Middle frontal gyrus (tissue), 1 donor: ENCODE results near the gene NPBWR2.
"Not testable (repeated sequence)": the region's sequence is repeated elsewhere in the genome, so short reads cannot be mapped to it uniquely, and the experiment has no call there.

Experiments
- DNase-seq: peaks from one replicate; pipeline ENCODE4 v3.0.0-alpha.2; 2015; ENCODE audit warnings: low spot score; ENCODE audit errors: extremely low spot score

The NPBWR2 gene

GRCh38 chr20:64103871-64104666, 3.3 kb downstream of the NPBWR2 start:
- DNase-seq = no peak

GRCh38 chr20:64102647-64103354, 4.6 kb downstream of the NPBWR2 start:
- no peak for DNase-seq

DNA sequence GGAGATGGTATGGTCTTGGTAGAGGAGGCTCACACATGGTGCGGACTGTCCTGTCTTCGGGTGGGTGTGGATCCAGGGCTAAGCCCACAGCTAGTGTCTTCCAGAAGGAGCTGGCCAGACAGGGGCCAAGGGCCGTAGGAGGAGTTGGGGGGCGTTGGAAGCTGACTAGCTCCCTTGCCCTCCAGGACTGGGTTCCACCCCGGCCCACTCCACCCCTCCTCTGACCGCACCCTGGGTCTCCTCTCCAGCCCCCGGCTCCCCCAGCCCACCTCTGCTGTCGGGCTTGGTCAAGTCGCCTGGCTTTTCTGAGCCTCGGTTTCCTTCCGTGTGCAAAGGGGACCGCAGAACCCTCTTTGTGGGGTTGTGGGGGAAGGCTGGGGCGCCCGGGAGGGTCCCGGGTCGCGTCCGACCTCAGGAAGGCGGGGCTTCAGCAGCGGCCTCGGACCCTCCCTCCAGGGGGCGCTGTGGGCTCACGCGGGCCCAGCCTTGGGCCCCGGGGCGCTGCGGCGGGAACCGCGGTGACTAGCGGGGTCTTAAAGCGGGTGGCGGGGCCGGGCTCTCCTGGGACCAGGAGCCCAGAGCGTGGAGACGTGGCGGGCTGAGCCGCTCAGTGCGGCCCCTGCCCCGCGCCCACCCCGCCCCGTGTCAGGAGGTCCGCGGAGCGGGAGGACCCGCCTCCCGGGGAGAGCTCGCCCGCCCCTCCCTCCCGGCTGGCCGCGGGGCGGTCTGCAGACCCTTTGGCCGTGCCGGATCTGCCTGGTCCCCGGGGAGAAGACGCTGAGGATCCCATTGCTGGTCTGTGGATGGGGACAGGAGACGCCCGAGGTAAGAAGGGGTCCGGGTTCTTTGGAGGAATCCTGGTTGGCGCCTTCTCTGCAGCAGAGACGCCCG, 5.4 kb downstream of the NPBWR2 start:
- no peak for DNase-seq

DNA sequence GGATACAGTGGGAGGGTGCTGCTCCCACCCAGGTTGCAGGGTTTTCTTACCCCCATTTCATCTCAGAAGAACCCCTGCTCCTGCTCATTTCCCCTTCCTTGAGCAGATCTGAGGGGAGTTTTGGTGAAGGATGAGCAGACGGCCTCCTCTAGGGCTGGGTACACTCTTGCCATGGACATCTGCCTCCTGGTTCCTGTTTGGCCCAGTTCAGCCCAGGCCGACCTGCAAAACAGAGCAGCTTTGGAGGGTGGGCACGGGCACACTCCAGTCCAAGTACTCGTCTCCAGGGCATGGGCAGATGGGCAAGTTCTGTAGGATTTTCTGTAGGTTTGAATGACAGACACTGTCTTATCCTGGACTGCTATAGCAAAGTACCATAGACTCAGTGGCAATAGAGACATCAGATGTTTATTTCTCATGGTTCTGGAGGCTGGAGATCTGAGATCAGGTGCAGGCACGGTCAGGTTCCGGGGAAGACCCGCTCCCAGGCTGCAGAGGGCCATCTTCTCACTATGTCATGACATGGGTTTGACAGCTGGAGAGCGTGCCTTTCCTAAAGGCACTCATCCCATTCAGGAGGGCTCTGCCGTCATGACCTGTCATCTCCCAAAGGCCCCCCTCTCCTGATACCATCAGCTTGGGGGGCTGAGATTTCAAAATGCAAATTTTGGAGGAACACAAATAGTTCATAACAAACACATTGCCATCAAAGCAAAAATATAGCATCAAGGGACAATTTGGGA, 6.2 kb downstream of the NPBWR2 start:
- no peak for DNase-seq

GRCh38 chr20:64100566-64100888, 6.8 kb downstream of the NPBWR2 start:
- no peak for DNase-seq

DNA sequence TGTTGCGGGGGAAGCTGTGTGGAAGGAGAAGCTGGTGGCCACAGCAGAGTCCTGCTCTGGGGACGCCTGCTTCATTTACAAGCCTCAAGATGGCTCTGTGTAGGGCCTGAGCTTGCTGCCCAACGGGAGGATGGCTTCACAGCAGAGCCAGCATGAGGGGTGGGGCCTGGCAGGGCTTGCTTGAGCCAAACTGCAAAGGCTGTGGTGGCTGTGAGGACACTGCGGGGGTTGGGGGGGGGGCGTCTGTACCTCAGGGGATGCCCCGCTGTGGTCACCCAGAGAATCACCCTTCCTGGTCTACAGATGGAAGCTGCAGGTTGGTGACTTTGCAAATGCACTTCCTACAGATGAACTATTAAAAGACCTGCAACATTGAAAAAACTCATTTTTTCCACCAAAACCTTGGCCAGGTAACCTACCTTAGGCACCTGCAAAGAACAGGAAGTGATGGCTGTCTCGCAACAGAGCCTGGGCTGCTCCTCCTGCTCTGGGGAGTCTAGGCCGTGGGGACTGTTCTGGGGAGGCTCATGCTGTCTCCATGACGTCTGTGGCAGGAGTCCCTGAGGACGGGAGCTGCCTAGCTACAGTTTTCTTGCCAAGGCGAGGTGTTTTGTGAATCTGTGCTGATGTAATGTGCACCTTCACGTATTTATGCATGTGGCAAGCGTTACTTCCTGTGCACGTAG, 7.3 kb downstream of the NPBWR2 start:
- no peak for DNase-seq

GRCh38 chr20:64099086-64099786, 8.1 kb downstream of the NPBWR2 start:
- DNase-seq = no peak

GRCh38 chr20:64098471-64099013, 8.8 kb downstream of the NPBWR2 start:
- DNase-seq = no peak

- no peak for DNase-seq
Measured at GRCh38 chr20:64096535-64096934, 10.8 kb downstream of the NPBWR2 start.

GRCh38 chr20:64095927-64096326, 11.4 kb downstream of the NPBWR2 start:
- no peak for DNase-seq

DNA sequence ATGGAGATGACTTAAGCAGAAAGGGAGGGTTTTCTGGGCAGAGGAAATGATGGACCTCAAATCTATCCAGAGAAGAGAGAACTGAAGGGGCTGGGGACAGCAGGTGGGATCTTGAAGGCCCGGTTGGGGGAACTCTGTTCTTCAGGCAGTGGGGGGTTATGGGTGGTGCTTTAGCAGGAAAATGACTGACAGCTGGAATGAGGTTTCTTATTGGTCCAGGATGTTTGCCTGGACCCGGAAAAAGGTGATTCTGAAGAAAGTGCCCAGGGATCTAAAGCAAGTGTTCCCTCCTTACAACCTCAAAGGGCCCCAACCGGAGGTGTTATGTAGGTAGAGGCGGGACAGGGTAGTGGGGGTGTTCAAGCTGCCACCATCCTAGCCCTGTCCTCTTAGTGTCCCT, 11.9 kb downstream of the NPBWR2 start:
- DNase-seq = no peak

GRCh38 chr20:64093013-64093503, 14.3 kb downstream of the NPBWR2 start:
- no peak for DNase-seq

DNA sequence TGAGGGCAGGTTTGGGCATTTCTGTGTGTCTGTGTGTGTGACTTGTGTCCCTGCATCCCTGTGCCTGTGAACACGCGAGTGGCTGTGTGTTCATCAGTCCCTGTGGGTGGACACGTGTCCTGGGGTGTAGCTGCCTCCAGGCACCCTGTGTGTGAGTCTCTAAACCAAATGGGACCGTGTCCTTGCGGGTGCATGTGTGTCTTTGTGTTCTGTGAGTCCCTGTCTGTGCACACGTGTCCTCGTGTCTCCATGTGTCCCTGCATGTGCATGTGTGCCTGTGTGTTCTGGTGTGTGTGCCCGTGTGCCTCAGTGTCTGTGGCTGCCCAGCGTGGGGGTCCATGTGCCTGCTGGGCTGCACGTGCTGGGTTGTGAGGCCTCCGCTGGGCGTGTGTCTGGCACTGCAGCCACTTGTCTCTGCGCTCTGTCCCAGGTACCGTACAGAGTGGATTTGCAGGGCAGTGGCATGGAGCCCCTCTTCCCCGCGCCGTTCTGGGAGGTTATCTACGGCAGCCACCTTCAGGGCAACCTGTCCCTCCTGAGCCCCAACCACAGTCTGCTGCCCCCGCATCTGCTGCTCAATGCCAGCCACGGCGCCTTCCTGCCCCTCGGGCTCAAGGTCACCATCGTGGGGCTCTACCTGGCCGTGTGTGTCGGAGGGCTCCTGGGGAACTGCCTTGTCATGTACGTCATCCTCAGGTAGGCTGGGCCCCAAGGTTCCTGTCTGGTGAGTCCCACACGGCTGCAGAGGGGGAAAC, 14.9 kb downstream of the NPBWR2 start:
- no peak for DNase-seq

- no peak for DNase-seq
Measured at GRCh38 chr20:64091770-64092169, 15.6 kb downstream of the NPBWR2 start.

DNA sequence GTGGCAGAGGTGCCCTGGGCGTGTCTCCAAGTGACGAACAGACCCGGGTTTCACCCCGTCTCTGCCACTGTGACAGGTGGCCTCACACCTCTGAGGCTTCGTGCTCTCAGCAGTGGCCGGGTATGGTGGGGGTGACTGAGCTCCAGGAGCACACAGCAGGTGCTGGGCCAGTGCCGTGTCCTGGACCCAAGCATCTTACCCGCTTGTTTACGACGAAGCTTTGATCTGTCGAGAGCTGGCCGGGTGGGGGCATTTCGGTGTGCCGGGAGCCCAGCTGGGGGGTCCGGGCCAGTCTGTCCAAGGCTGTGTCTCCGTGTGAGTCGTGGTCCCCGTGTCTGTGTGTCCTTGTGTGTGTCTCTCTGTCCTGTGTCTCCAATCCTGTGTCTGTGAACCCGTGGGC, 16.0 kb downstream of the NPBWR2 start:
- DNase-seq = no peak

DNA sequence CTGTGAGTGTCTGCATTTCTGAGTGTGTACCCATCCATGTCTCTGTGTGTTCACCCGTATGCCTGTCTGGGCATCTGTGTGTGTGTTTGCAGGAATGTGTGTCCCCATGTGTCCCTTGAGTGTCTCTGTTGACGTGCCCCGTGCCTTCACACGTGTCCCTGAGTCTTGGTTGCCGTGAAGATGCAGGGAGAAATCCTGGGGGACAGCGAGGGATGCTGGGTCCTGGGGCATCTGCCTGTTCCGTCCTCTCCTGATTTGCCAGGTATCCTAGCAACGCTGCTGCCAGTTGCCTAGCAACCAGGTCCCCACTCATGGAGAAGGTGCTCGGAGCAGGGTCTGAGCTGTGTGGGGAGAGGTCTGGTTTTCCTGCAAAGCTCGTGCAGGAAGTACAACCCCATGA, 17.2 kb downstream of the NPBWR2 start:
- DNase-seq = no peak

DNA sequence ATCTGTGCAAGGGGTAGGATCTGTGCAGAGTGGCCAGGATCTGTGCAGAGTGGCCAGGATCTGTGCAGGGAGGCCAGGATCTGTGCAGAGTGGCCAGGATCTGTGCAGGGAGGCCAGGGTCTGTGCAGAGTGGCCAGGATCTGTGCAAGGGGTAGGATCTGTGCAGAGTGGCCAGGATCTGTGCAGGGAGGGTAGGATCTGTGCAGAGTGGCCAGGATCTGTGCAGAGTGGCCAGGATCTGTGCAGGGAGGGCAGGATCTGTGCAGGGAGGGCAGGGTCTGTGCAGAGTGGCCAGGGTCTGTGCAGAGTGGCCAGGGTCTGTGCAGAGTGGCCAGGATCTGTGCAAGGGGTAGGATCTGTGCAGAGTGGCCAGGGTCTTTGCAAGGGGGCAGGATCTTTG, 18.8 kb downstream of the NPBWR2 start:
- DNase-seq = not testable (repeated sequence)

GRCh38 chr20:64087226-64087825, 20.0 kb downstream of the NPBWR2 start:
- not testable (repeated sequence) for DNase-seq
